T-cell (primary cell): Measurements from ENCODE around the gene MT1M. TPM values are rescaled to one million over a fixed set of nuclear protein-coding genes. Genes with fewer than 3 reads are reported as not detected.
"Not testable (repeated sequence)": the region's sequence is repeated elsewhere in the genome, so short reads cannot be mapped to it uniquely, and the experiment has no call there.

Source experiments
- ATAC-seq, 4 experiments: fragments of 200-7000 bp in 3 of 4; fragments of 150-1000 bp in 1 of 4; cut with Tn5 transposase; replicated peaks in 1 of 4; 1 replicate in 3 of 4; 2 replicates in 1 of 4; pipeline ENCODE4 v1.10.0; 2021; ENCODE audit warnings: moderate library complexity in 3 of 4, mild to moderate bottlenecking in 2 of 4, moderate number of reproducible peaks in 1 of 4
- CTCF ChIA-PET, 2 donors: fragments of 300-600 bp; sonication (Branson Sonifier 250); formaldehyde crosslinking; loops; one replicate each; lab custom pipeline; 2022; ENCODE audit warnings: antibody characterized with exemption in 2 of 2; lab: Charles Lee
- POLR2A ChIA-PET, 2 donors: fragments of 300-600 bp; sonication (Branson Sonifier 250); formaldehyde crosslinking; loops; one replicate each; lab custom pipeline; 2022; ENCODE audit warnings: antibody characterized with exemption in 2 of 2; lab: Charles Lee
- DNase-seq, 35 experiments: peaks; one replicate each; pipeline versions ENCODE4 v3.0.0 to v3.0.0-alpha.2; 2013 to 2023
- H3K27ac ChIP-seq: one replicate; pipeline ENCODE4 v1.5.1; 2013; ENCODE audit warnings: low read length
- H3K27me3 ChIP-seq, 2 experiments: replicated peaks in 1 of 2; 1 replicate in 1 of 2; 2 replicates in 1 of 2; pipeline versions ENCODE4 v1.6.1 to v1.7.0; 2013; ENCODE audit warnings: low read length in 1 of 2, mixed read lengths in 1 of 2; ENCODE audit not compliant: control insufficient read depth in 2 of 2, insufficient read depth in 2 of 2; ENCODE audit errors: extremely low read depth in 1 of 2
- H3K36me3 ChIP-seq, 2 donors: 1 replicate in 1 of 2; 2 replicates in 1 of 2; pipeline versions ENCODE4 v1.6.1 to v1.7.0; 2013; ENCODE audit warnings: low read length in 1 of 2; ENCODE audit not compliant: control insufficient read depth in 2 of 2, insufficient read depth in 1 of 2; ENCODE audit errors: extremely low read depth in 1 of 2
- H3K4me1 ChIP-seq, 2 experiments: 1 replicate in 1 of 2; 2 replicates in 1 of 2; pipeline versions ENCODE4 v1.6.1 to v1.7.0; 2013; ENCODE audit warnings: low read length in 2 of 2, mixed read lengths in 1 of 2; ENCODE audit not compliant: insufficient read depth in 2 of 2, control insufficient read depth in 1 of 2; ENCODE audit errors: extremely low read depth in 1 of 2
- H3K4me3 ChIP-seq, 2 donors: 1 replicate in 1 of 2; 2 replicates in 1 of 2; pipeline versions ENCODE4 v1.5.1 to v1.7.0; 2013; ENCODE audit warnings: mild to moderate bottlenecking in 2 of 2, low read length in 1 of 2, moderate library complexity in 1 of 2; ENCODE audit not compliant: control insufficient read depth in 1 of 2; ENCODE audit errors: extremely low read depth in 1 of 2
- H3K9me3 ChIP-seq: 2 replicates; pipeline ENCODE4 v1.7.0; 2013
- H3K27ac Mint-ChIP-seq, 2 donors: one replicate each; pipeline ENCODE4 v1.8.0; 2020 to 2021; ENCODE audit warnings: mild to moderate bottlenecking in 2 of 2, mixed read lengths in 2 of 2
- H3K27me3 Mint-ChIP-seq, 2 donors: one replicate each; pipeline ENCODE4 v1.8.0; 2021 to 2022; ENCODE audit warnings: mixed read lengths in 2 of 2
- H3K36me3 Mint-ChIP-seq: one replicate; pipeline ENCODE4 v1.8.0; 2021; ENCODE audit warnings: mixed read lengths
- H3K4me1 Mint-ChIP-seq, 3 donors: one replicate each; pipeline ENCODE4 v1.8.0; 2020 to 2022; ENCODE audit warnings: mixed read lengths in 3 of 3, mild to moderate bottlenecking in 1 of 3
- H3K4me3 Mint-ChIP-seq, 3 donors: one replicate each; pipeline ENCODE4 v1.8.0; 2020 to 2022; ENCODE audit warnings: mild to moderate bottlenecking in 3 of 3, mixed read lengths in 3 of 3, moderate library complexity in 3 of 3
- H3K9me3 Mint-ChIP-seq, 3 donors: one replicate each; pipeline ENCODE4 v1.8.0; 2020 to 2022; ENCODE audit warnings: mixed read lengths in 3 of 3
- WGBS: methylation state at CpG from one replicate; pipeline ENCODE4 v1.1.5; 2013; ENCODE audit warnings: missing lambda C conversion rate; ENCODE audit not compliant: insufficient coverage; 5-methylcytosine and 5-hydroxymethylcytosine counted together
- total RNA-seq, 35 experiments: library from RNA in 6 of 35; stranded (reverse) in 6 of 35; fragments of 120-200 nt in 1 of 35; gene quantifications; one replicate each; pipeline versions ENCODE4 v1.2.1 to v1.2.4 and lab custom pipeline; 2013 to 2026

Gene MT1M
- total RNA-seq, 5 donors from 2014 or later (not counting 1 experiment from before 2014, with no cell fraction given), result not detected

DNA sequence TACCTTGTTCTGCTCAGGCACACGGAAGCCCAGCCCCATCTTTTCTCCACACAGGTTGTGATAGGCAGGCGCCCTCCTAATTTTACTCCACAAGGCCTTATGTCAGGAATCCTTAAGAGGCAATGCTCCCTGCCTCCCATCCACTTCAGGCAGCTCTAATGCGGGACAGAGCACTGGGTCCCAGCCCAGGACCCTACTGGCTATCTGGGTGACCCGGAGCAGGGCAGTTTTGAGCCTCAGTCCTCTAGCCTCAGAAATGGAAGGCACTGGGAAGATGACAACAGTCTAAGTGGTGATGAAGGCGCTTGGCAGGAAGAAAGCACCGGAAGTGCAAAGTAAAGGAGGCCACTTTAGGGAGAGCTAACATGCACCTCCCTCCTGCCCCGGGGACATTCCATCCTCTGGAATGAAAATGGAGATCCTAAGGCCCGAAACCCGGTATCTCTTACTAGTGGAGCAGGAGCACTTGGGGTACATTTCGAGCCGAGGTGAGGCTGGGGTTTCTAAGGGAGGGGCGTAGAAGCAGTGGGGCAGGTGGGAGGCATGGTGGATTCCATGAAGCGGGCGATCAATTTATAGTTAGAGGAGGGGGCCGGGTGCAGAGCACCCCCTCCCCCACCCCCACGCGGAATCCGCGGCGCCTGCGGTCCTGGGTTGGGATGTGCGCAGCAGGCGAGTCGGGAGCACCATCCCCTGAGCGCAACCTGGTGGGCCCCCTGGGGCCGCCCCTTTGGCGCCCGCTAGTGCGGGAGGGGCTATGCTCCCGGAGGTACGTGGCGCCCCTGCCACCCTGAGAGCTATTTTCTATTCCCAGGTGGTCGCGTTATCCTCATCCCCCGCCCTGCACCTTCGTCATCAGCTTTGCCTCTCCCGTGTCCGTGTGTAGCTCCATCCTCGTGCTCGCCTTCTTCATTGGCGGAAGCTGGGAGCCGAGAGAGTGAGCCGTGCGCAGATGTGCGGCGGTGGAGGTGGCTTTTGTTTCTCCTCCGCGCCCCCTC, 30.2 kb downstream of the MT1M start:
- POLR2A ChIA-PET, result no interaction called here
- no peaks in the 10 kb centered on the region for H3K9me3 ChIP-seq
- Mint-ChIP-seq H3K9me3 (no peaks in the 10 kb centered on the region), H3K4me1 (peaks cover 33 to 36% (median 35%) of the 10 kb centered on the region in 3 donors), H3K27ac (peak overlapping the region; percentile 81 to 89), H3K27me3 (peaks cover 8 to 38% of the 10 kb centered on the region in 2 donors), H3K4me3 (peak overlapping the region; percentile 78 to 85 (median 82)), H3K36me3 (peaks cover 3% of the 10 kb centered on the region)
- DNase-seq (peak in 9 of 35 experiments; percentile 11 to 48 (median 26)), ATAC-seq (peak; percentile 66 to 74 (median 68))
- CTCF ChIA-PET, result interaction anchor here (0.6 to 0.7 kb wide), 2 partner anchors 19 to 762 kb away, joined by 3 to 4 read pairs; no protein-coding TSS in a partner anchor
- peak overlapping the region; percentile 45 for H3K27ac ChIP-seq
- peaks cover 3 to 33% of the 10 kb centered on the region in 2 experiments for H3K4me1 ChIP-seq
- H3K36me3 ChIP-seq, result no peaks in the 10 kb centered on the region
- H3K27me3 ChIP-seq, result peaks cover 14 to 37% of the 10 kb centered on the region in 2 experiments
- WGBS, result 16% methylated on average over 25 of the region's 48 CpGs
- H3K4me3 ChIP-seq, result peak overlapping the region; percentile 55 to 74

DNA sequence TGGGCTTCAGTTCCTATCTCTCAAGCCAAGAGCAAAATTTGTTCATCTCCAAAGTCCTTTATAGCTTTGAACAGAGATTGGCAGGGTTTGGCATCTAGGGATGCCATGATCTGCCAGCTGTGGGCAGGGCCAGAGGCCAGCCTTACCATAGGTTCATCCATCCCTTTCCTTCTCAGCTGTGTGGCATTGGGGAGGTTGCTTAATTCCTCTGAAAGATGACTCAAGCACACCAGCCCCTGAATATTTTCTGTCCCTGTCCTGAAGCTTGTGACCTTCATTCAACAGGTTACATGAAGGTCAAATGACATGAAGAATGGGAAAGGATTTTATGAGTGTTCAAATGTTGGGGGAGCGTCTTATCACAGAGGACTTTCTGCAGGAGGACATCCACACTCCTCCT, 32.0 kb downstream of the MT1M start:
- Mint-ChIP-seq H3K36me3 (peaks cover 3% of the 10 kb centered on the region), H3K27ac (peak overlapping the region in 1 of 2 donors; percentile 64), H3K4me3 (no peak overlapping the region)

DNA sequence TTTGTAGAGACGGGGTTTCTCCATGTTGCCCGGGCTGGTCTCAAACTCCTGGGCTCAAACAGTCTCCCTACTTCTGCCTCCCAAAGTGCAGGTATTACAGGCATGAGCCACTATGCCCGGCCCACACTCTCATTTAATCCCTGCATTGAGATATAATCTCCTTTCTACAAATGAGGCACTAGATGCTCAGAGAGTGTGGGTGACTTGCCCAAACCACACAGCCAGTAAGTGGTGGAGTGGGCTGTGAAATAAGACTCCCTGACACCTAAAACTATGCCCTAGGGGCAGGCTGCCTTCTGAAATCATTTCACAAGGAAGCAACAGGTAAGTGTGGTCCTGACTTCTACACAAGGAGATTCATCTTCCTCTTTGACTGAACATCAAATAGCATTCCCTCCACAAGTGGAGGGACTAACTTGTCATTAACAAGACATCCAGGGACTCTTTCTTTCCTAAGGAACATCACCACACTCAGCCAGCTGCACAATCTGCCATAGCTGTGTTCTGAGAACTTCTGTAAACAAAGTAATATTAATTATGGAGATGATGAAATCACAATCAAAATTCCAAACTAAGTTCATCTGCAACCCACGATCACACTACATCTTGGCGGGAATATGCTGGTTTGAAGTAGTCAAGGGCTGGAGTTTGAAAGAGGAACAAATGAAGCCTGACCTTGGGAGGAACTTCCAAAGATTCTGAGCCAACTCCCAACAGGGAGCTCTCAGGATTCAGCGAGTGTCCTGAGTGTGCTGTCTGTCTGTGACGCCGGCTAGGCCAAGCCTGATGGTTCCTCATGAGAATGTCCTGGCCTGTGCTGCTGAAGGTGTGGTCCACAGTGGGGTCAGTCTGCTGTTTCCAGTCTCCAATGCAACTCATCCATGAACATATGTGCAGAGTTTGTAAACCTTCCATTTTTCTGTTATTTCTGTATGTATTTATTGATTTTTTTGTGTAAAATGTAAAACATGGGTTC, 33.1 kb downstream of the MT1M start:
- peaks cover 27 to 63% of the 10 kb centered on the region in 2 donors for H3K27me3 Mint-ChIP-seq
- H3K36me3 ChIP-seq, H3K9me3 Mint-ChIP-seq, H3K36me3 Mint-ChIP-seq, H3K27ac ChIP-seq, POLR2A ChIA-PET, CTCF ChIA-PET, H3K27ac Mint-ChIP-seq, H3K9me3 ChIP-seq, H3K4me3 ChIP-seq, DNase-seq, H3K4me3 Mint-ChIP-seq, ATAC-seq: not testable (repeated sequence)
- H3K4me1 ChIP-seq, result peaks cover 0 to 36% of the 10 kb centered on the region in 2 experiments
- WGBS, result no CpG with 5 or more reads among the region's 8 CpGs
- peaks cover 38 to 44% (median 40%) of the 10 kb centered on the region in 3 donors for H3K4me1 Mint-ChIP-seq
- H3K27me3 ChIP-seq, result peaks cover 24 to 62% of the 10 kb centered on the region in 2 experiments

More for the DNA sequence above, 32.0 kb downstream of the MT1M start:
- WGBS, result no CpG with 5 or more reads among the region's 1 CpG
- DNase-seq, result no peak
- Histone ChIP-seq H3K9me3 (no peaks in the 10 kb centered on the region), H3K4me3 (no peak overlapping the region), H3K4me1 (peaks cover 0 to 30% of the 10 kb centered on the region in 2 experiments), H3K27me3 (peaks cover 21 to 51% of the 10 kb centered on the region in 2 experiments), H3K36me3 (no peaks in the 10 kb centered on the region), H3K27ac (no peak overlapping the region)
- no peak for ATAC-seq
- Mint-ChIP-seq H3K9me3 (no peaks in the 10 kb centered on the region), H3K27me3 (peaks cover 22 to 54% of the 10 kb centered on the region in 2 donors), H3K4me1 (peaks cover 34 to 38% (median 37%) of the 10 kb centered on the region in 3 donors)
- ChIA-PET POLR2A (no interaction called here), CTCF (interaction anchor here in 1 of 2 donors (0.6 kb wide), 1 partner anchor 50 kb away, joined by 7 read pairs; no protein-coding TSS in a partner anchor)

DNA sequence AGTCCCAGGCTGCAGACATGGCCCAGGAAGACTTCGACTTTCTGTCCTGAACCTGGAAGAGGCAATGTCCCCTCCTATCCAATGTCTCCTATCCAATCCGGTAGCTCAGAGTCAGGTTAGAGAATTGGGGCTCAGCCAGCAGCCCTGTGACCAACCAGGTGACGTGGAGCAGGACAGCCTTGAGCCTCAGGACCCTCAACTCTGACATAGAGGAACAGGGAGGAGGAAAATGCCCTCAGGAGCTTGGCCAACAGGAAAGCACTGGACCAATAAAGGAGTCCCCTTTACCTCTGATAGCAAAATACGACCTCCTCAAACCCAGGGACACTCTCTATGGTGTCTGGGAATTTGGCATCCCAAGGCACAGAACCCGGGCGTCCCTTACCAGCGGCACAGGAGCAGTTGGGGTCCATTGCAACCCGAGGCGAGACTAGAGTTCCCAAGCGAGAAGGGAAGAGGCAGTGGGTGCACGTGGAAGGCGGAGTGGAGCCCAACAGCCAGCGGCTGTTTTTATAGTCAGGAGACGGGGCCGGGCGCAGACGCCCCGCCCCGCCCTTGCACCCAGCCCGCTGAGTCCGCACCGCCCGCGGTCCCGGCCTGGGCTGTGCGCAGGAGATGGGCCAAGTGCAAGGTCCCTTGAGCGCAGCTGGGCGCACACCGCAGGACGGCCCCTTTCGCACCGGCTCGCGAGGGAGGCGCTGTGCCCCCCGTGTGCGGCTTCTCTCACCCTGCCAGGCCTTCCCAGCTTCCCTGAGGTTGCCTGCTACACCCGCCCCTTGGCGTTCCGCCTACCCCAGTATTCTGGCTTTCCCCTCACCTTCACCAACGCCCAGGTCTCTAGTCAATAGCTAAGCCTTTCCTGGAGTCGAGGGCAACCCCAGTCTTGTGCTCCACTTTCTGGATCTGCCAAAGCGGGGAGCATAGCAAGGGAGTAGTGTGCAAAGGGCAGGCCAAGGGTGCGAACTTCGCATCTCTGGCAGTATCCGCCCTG, 35.4 kb downstream of the MT1M start, which contains the start of gene MT1G:
TSS of gene MT1G (minus strand) at position 485 of the 991 bp plus-strand sequence. CDS start at position 413, 72 bp downstream.
- peak; percentile 30 to 74 (median 60) for ATAC-seq
- no peak within 1 kb of the TSS for H3K27ac ChIP-seq
- POLR2A ChIA-PET, result interaction anchor here in 1 of 2 donors (0.6 kb wide), 1 partner anchor 14 kb away, joined by 7 read pairs; no protein-coding TSS in a partner anchor
- Mint-ChIP-seq H3K27me3 (peaks cover 40 to 77% of the 10 kb centered on the region in 2 donors), H3K9me3 (no peaks in the 10 kb centered on the region), H3K4me1 (peaks cover 23 to 30% (median 28%) of the 10 kb centered on the region in 3 donors), H3K4me3 (peak within 1 kb of the TSS in 2 of 3 donors; percentile 6 to 65), H3K36me3 (peaks cover 3% of the 10 kb centered on the region), H3K27ac (no peak within 1 kb of the TSS)
- 20% methylated on average over 37 of the region's 46 CpGs for WGBS
- H3K27me3 ChIP-seq, result peaks cover 25 to 62% of the 10 kb centered on the region in 2 experiments
- DNase-seq, result peak in 2 of 35 experiments; percentile 19 to 38
- peaks cover 0 to 26% of the 10 kb centered on the region in 2 experiments for H3K4me1 ChIP-seq
- CTCF ChIA-PET, result no interaction called here
- H3K9me3 ChIP-seq, result no peaks in the 10 kb centered on the region
- H3K4me3 ChIP-seq, result no peak within 1 kb of the TSS
- no peaks in the 10 kb centered on the region for H3K36me3 ChIP-seq
